ENCODE results near the gene DECR2.
"Not testable (repeated sequence)": the region's sequence is repeated elsewhere in the genome, so short reads cannot be mapped to it uniquely, and the experiment has no call there.

DECR2 gene

GRCh38 chr16:379961-380761, 21.5 kb upstream of the DECR2 start:
- Histone ChIP-seq H3K4me3 (ENCODE audit: low read depth in 1 of 2, low read length in 2 of 2) (peak overlapping the region; percentile 16 to 76), H3K27ac (ENCODE audit: low read depth, low read length) (no peak overlapping the region), H3K4me1 (ENCODE audit: control insufficient read depth in 1 of 2, insufficient read depth in 2 of 2, low read length in 2 of 2) (peaks cover 17 to 27% of the 10 kb centered on the region in 2 donors), H3K27me3 (ENCODE audit: control insufficient read depth in 1 of 2, insufficient read depth in 2 of 2, low read length in 2 of 2) (no peaks in the 10 kb centered on the region), H3K9ac (ENCODE audit: low read depth in 1 of 2, low read length in 2 of 2) (peak overlapping the region; percentile 47 to 77), H3K36me3 (ENCODE audit: control insufficient read depth in 1 of 2, insufficient read depth in 2 of 2, low read length in 2 of 2) (peaks cover 4 to 19% of the 10 kb centered on the region in 2 donors), H3K9me3 (ENCODE audit: control insufficient read depth in 1 of 2, low read length in 2 of 2) (no peaks in the 10 kb centered on the region)

- no peak overlapping the region for H3K27ac ChIP-seq (ENCODE audit: low read depth, low read length)
- H3K27me3 ChIP-seq (ENCODE audit: control insufficient read depth in 1 of 2, insufficient read depth in 2 of 2, low read length in 2 of 2) = no peaks in the 10 kb centered on the region
- peak overlapping the region; percentile 76 to 77 for H3K4me3 ChIP-seq (ENCODE audit: low read depth in 1 of 2, low read length in 2 of 2)
- no peaks in the 10 kb centered on the region for H3K9me3 ChIP-seq (ENCODE audit: control insufficient read depth in 1 of 2, low read length in 2 of 2)
- peaks cover 4 to 17% of the 10 kb centered on the region in 2 donors for H3K36me3 ChIP-seq (ENCODE audit: control insufficient read depth in 1 of 2, insufficient read depth in 2 of 2, low read length in 2 of 2)
- peaks cover 17 to 27% of the 10 kb centered on the region in 2 donors for H3K4me1 ChIP-seq (ENCODE audit: control insufficient read depth in 1 of 2, insufficient read depth in 2 of 2, low read length in 2 of 2)
- H3K9ac ChIP-seq (ENCODE audit: low read depth in 1 of 2, low read length in 2 of 2) = peak overlapping the region; percentile 77 to 80
Measured at GRCh38 chr16:380762-381011, 21.0 kb upstream of the DECR2 start.

- Histone ChIP-seq H3K4me3 (ENCODE audit: low read depth in 1 of 2, low read length in 2 of 2) (peak overlapping the region; percentile 76 to 77), H3K36me3 (ENCODE audit: control insufficient read depth in 1 of 2, insufficient read depth in 2 of 2, low read length in 2 of 2) (peaks cover under 1 to 12% of the 10 kb centered on the region in 2 donors), H3K9me3 (ENCODE audit: control insufficient read depth in 1 of 2, low read length in 2 of 2) (no peaks in the 10 kb centered on the region), H3K27me3 (ENCODE audit: control insufficient read depth in 1 of 2, insufficient read depth in 2 of 2, low read length in 2 of 2) (no peaks in the 10 kb centered on the region), H3K9ac (ENCODE audit: low read depth in 1 of 2, low read length in 2 of 2) (peak overlapping the region; percentile 77 to 80), H3K4me1 (ENCODE audit: control insufficient read depth in 1 of 2, insufficient read depth in 2 of 2, low read length in 2 of 2) (peaks cover 17 to 27% of the 10 kb centered on the region in 2 donors), H3K27ac (ENCODE audit: low read depth, low read length) (peak overlapping the region; percentile 42)
Measured at GRCh38 chr16:381012-381788, 20.5 kb upstream of the DECR2 start.

GRCh38 chr16:381789-382717, 19.6 kb upstream of the DECR2 start, which contains the start of gene PGAP6:
PGAP6 (minus strand) TSS chr16:381978; CDS start chr16:381821, 157 bp downstream.
- no peaks in the 10 kb centered on the region for H3K27me3 ChIP-seq (ENCODE audit: control insufficient read depth in 1 of 2, insufficient read depth in 2 of 2, low read length in 2 of 2)
- peaks cover 0 to 4% of the 10 kb centered on the region in 2 donors for H3K36me3 ChIP-seq (ENCODE audit: control insufficient read depth in 1 of 2, insufficient read depth in 2 of 2, low read length in 2 of 2)
- peak within 1 kb of the TSS; percentile 56 for H3K27ac ChIP-seq (ENCODE audit: low read depth, low read length)
- H3K4me3 ChIP-seq (ENCODE audit: low read depth in 1 of 2, low read length in 2 of 2) = peak within 1 kb of the TSS; percentile 80 to 84
- peak within 1 kb of the TSS; percentile 77 to 81 for H3K9ac ChIP-seq (ENCODE audit: low read depth in 1 of 2, low read length in 2 of 2)
- H3K9me3 ChIP-seq (ENCODE audit: control insufficient read depth in 1 of 2, low read length in 2 of 2) = no peaks in the 10 kb centered on the region
- peaks cover 17 to 27% of the 10 kb centered on the region in 2 donors for H3K4me1 ChIP-seq (ENCODE audit: control insufficient read depth in 1 of 2, insufficient read depth in 2 of 2, low read length in 2 of 2)

GRCh38 chr16:383326-384051, 18.2 kb upstream of the DECR2 start:
- H3K36me3 ChIP-seq (ENCODE audit: control insufficient read depth in 1 of 2, insufficient read depth in 2 of 2, low read length in 2 of 2) = no peaks in the 10 kb centered on the region
- H3K27ac ChIP-seq (ENCODE audit: low read depth, low read length) = peak overlapping the region; percentile 39
- no peaks in the 10 kb centered on the region for H3K9me3 ChIP-seq (ENCODE audit: control insufficient read depth in 1 of 2, low read length in 2 of 2)
- peaks cover 17 to 27% of the 10 kb centered on the region in 2 donors for H3K4me1 ChIP-seq (ENCODE audit: control insufficient read depth in 1 of 2, insufficient read depth in 2 of 2, low read length in 2 of 2)
- no peaks in the 10 kb centered on the region for H3K27me3 ChIP-seq (ENCODE audit: control insufficient read depth in 1 of 2, insufficient read depth in 2 of 2, low read length in 2 of 2)
- peak overlapping the region; percentile 80 to 84 for H3K4me3 ChIP-seq (ENCODE audit: low read depth in 1 of 2, low read length in 2 of 2)
- H3K9ac ChIP-seq (ENCODE audit: low read depth in 1 of 2, low read length in 2 of 2) = peak overlapping the region; percentile 61 to 66

GRCh38 chr16:386641-387156, 15.0 kb upstream of the DECR2 start:
- no peak overlapping the region for H3K4me3 ChIP-seq (ENCODE audit: low read depth in 1 of 2, low read length in 2 of 2)
- no peaks in the 10 kb centered on the region for H3K36me3 ChIP-seq (ENCODE audit: control insufficient read depth in 1 of 2, insufficient read depth in 2 of 2, low read length in 2 of 2)
- peaks cover 6 to 8% of the 10 kb centered on the region in 2 donors for H3K4me1 ChIP-seq (ENCODE audit: control insufficient read depth in 1 of 2, insufficient read depth in 2 of 2, low read length in 2 of 2)
- H3K9me3 ChIP-seq (ENCODE audit: control insufficient read depth in 1 of 2, low read length in 2 of 2) = no peaks in the 10 kb centered on the region
- no peaks in the 10 kb centered on the region for H3K27me3 ChIP-seq (ENCODE audit: control insufficient read depth in 1 of 2, insufficient read depth in 2 of 2, low read length in 2 of 2)
- H3K9ac ChIP-seq (ENCODE audit: low read depth in 1 of 2, low read length in 2 of 2) = no peak overlapping the region
- H3K27ac ChIP-seq (ENCODE audit: low read depth, low read length) = no peak overlapping the region

- not testable (repeated sequence) for H3K36me3 ChIP-seq (ENCODE audit: control insufficient read depth in 1 of 2, insufficient read depth in 2 of 2, low read length in 2 of 2); H3K4me1 ChIP-seq (ENCODE audit: control insufficient read depth in 1 of 2, insufficient read depth in 2 of 2, low read length in 2 of 2); H3K27me3 ChIP-seq (ENCODE audit: control insufficient read depth in 1 of 2, insufficient read depth in 2 of 2, low read length in 2 of 2); H3K27ac ChIP-seq (ENCODE audit: low read depth, low read length); H3K9me3 ChIP-seq (ENCODE audit: control insufficient read depth in 1 of 2, low read length in 2 of 2)
- peak overlapping the region in 1 of 2 donors; percentile 3 for H3K4me3 ChIP-seq (ENCODE audit: low read depth in 1 of 2, low read length in 2 of 2)
- H3K9ac ChIP-seq (ENCODE audit: low read depth in 1 of 2, low read length in 2 of 2) = peak overlapping the region in 1 of 2 donors; percentile 25
Measured at GRCh38 chr16:387761-388666, 13.7 kb upstream of the DECR2 start.

GRCh38 chr16:389352-389751, 12.3 kb upstream of the DECR2 start:
- Histone ChIP-seq H3K9me3 (ENCODE audit: control insufficient read depth in 1 of 2, low read length in 2 of 2) (no peaks in the 10 kb centered on the region), H3K4me1 (ENCODE audit: control insufficient read depth in 1 of 2, insufficient read depth in 2 of 2, low read length in 2 of 2) (no peaks in the 10 kb centered on the region), H3K9ac (ENCODE audit: low read depth in 1 of 2, low read length in 2 of 2) (no peak overlapping the region), H3K4me3 (ENCODE audit: low read depth in 1 of 2, low read length in 2 of 2) (no peak overlapping the region), H3K27me3 (ENCODE audit: control insufficient read depth in 1 of 2, insufficient read depth in 2 of 2, low read length in 2 of 2) (no peaks in the 10 kb centered on the region), H3K27ac (ENCODE audit: low read depth, low read length) (no peak overlapping the region), H3K36me3 (ENCODE audit: control insufficient read depth in 1 of 2, insufficient read depth in 2 of 2, low read length in 2 of 2) (no peaks in the 10 kb centered on the region)

Data from duodenal mucosa (tissue), 2 donors.